PFSK-1 (cell line): ENCODE measurements around the gene COMT.

Source experiments
- FOXP2 ChIP-seq: optimal IDR thresholded peaks from 2 replicates; pipeline ENCODE3; 2011; ENCODE audit warnings: borderline replicate concordance, control low read depth, inconsistent platforms; ENCODE audit not compliant: insufficient read depth; ENCODE audit errors: extremely low read length, extremely low read depth
- POLR2AphosphoS5 ChIP-seq: IDR thresholded peaks from 2 replicates; pipeline ENCODE4 v1.6.1; 2012; ENCODE audit warnings: low read depth, mild to moderate bottlenecking, control low read depth, low read length, moderate library complexity
- SIN3A ChIP-seq: IDR thresholded peaks from 2 replicates; pipeline ENCODE4 v1.6.1; 2012; ENCODE audit warnings: mild to moderate bottlenecking, low read length, moderate library complexity, borderline replicate concordance; ENCODE audit not compliant: insufficient read depth
- TAF1 ChIP-seq: IDR thresholded peaks from 2 replicates; pipeline ENCODE4 v1.6.1; 2012; ENCODE audit warnings: low read length, control low read depth, borderline replicate concordance; ENCODE audit not compliant: insufficient read depth
- TF ChIP-seq, protein P1 (sequence below), 2 experiments: IDR thresholded peaks; 2 replicates each; pipeline versions ENCODE4 v1.6.1 to v1.8.0; 2011 to 2012; ENCODE audit warnings: low read depth in 2 of 2, low read length in 2 of 2, control low read depth in 1 of 2, inconsistent platforms in 1 of 2, mild to moderate bottlenecking in 1 of 2, moderate library complexity in 1 of 2; ENCODE audit not compliant: insufficient read depth in 1 of 2

COMT gene

DNA sequence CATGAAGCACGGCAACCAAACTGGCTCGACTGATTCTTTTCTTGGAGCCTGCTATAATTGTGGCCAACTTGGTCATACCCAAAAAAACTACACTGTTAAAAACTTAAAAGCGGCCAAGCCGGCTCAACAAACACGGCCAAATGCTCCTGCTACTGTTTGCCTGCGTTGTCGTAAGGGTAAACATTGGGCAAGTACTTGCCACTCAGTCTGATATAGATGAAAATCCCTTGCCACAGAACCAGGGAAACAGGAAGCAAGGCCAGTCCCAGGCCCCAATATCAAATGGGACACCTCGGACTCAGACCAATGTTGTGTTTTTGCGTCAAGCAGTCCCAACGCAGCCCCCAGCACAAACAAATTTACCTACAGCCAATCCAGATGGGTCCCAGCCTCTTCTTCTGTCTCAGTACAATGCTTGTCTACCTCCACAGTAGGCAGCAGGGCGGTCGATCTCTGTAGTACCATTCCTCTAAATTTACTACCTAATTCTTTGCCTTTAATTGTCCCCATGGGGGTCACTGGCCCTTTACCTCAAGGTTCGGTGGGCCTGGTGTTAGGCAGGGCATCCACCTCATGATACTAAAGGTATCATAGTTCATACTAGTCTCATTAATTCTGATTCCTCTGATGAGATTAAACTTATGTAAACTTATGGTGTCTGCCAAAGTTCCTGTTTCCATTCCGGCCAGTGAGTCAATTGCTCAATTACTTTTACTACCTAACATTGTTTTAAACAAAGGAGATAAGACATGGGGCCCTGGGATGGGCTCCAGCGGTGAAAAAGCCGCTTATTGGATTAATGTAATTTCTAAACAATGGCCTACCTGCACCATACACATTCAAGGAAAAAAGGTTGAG, 3.7 kb upstream of the COMT start:
- no peak for TF ChIP-seq SIN3A
- TF ChIP-seq POLR2AphosphoS5 = no peak
- TF ChIP-seq, protein P1, sequence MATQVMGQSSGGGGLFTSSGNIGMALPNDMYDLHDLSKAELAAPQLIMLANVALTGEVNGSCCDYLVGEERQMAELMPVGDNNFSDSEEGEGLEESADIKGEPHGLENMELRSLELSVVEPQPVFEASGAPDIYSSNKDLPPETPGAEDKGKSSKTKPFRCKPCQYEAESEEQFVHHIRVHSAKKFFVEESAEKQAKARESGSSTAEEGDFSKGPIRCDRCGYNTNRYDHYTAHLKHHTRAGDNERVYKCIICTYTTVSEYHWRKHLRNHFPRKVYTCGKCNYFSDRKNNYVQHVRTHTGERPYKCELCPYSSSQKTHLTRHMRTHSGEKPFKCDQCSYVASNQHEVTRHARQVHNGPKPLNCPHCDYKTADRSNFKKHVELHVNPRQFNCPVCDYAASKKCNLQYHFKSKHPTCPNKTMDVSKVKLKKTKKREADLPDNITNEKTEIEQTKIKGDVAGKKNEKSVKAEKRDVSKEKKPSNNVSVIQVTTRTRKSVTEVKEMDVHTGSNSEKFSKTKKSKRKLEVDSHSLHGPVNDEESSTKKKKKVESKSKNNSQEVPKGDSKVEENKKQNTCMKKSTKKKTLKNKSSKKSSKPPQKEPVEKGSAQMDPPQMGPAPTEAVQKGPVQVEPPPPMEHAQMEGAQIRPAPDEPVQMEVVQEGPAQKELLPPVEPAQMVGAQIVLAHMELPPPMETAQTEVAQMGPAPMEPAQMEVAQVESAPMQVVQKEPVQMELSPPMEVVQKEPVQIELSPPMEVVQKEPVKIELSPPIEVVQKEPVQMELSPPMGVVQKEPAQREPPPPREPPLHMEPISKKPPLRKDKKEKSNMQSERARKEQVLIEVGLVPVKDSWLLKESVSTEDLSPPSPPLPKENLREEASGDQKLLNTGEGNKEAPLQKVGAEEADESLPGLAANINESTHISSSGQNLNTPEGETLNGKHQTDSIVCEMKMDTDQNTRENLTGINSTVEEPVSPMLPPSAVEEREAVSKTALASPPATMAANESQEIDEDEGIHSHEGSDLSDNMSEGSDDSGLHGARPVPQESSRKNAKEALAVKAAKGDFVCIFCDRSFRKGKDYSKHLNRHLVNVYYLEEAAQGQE (IDR thresholded peaks at IDR 0.05; ENCODE audit: insufficient read depth in 1 of 2, low read depth in 2 of 2, low read length in 2 of 2) = no peak
- TF ChIP-seq TAF1 = no peak
- no peak for TF ChIP-seq FOXP2

DNA sequence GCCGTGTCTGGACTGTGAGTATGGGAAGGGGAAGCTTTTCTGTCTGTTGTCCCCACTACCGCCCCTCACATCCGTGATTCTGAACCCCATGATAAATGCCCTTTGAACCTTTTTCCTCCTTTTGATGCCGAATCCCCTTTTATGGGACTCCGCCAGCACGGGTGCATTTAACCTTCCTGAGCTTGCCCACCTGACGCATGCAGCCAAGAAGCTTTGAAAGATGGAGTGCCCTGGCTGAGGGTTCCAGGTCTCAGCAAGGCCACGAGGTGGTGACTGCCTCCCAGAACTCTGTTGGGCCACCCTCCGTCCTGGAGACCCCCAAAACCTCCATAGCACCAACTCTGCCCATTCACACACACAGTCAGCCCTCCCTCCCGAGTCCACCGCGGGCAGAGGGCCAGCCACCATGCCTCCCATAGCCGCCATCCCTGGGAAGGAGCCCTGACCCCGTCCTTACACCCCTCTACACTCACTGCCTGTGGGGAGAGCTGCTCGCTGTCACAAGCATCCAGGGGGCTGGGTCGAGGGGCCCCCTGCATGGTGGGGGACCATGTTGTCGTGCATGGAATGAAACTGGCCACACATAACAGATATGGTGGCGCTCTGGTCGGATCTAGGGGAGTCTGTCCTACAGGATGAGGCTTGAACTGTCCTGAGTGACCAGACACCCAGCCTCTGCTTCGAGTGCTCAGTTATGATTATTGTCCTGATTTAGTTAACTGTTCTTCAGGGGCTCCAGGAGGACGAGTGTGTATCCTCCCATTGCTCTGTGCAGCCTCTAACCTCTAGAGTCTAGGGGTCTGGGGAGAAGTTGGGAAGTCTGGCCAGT, 822 bp upstream of the COMT start:
- TF ChIP-seq FOXP2 (no peak), TAF1 (no peak), SIN3A (no peak), POLR2AphosphoS5 (no peak)
- TF ChIP-seq, protein P1 (IDR thresholded peaks at IDR 0.05; ENCODE audit: insufficient read depth in 1 of 2, low read depth in 2 of 2, low read length in 2 of 2) = no peak

DNA sequence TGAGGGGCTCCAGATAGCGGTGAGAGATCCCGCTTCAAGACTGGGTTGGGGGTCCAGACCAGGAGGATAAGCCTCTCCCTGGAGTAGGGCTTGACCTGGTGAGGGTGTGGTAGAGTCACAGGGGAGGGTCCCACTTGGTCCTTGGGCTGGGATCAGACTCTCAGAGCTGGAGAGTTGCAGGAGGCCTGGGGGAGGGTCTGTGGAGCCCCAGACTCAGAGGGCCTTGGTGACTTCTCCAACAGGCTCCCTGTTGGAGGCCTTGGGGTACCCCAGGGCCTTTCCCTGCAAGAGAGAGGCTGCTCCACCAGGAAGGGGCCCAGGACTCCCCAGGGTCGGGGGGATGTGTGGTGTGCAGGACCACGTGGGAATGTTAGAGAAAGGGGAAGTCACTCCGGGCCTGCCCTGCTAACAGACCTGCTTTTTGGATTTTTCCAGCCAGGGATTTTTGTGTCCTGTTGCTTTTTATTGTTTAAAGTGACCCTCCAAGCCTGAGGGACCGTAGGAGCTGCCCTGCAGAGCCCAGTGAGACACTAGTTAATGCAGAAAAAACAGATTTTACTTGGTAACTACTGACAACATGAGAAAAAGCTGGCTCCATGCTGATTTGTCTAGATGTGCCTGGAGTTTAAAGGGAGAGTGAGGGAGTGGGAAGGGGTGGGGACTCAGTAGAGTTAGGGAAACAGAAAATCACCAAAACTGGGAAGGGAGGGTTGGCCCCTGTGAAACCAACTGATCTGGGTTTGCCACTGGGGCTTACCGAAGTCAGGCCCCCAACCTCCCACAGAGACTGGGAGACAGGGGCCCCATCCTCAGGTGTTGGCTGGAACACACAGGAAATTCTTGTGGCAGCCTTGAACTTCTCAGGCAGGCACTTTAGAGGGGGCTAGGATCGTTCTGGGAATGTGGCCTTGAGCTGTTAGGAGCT, 847 bp downstream of the COMT start:
- TF ChIP-seq POLR2AphosphoS5 (no peak; the same call in 1 of the 2 replicates), SIN3A (no peak), FOXP2 (no peak), TAF1 (no peak)
- TF ChIP-seq, protein P1 (IDR thresholded peaks at IDR 0.05; ENCODE audit: insufficient read depth in 1 of 2, low read depth in 2 of 2, low read length in 2 of 2) = no peak

DNA sequence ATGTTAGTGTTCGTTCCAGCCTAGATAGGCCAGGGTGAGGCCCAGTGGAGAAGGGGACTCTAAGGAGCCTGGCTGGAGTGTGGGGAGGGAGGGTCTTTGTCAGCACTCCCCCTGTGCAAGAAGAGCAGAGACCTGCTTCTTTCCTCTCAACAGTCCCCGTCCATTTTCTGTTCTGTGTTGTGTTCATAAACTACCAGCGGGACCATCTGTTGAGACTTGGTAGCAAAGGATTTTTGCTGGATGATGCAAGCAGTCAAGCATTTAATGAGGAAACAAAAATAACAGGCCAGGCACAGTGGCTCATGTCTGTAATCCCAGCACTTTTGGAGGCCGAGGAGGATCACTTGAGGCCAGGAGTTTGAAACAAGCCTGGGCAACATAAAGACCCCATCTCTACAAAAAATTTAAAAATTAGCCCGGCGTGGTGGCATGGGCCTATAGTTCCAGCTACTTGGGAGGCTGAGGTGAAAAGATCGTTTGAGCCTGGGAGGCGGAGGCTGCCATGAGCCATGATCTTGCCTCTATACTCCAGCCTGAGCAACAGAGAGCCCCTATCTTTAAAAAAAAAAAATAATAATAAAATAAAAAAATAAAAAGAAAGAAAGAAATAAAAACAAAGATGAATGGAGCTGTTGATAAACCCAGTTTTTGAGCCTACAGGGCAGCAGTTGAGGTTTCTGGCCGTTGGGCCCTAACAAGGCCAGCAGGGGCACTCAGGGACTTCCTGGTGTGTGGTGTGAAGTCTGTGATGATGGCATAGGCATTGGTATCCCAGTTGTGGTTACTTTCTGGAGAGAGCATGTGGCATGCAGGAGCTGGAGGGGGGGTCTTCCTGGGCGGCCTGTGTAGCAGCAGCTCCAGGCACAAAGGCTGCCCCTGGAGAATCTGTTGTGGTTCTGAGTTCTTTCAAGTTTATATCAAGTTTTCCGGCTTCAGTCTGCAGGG, 1.8 kb downstream of the COMT start:
- no peak for TF ChIP-seq SIN3A
- TF ChIP-seq, protein P1 (IDR thresholded peaks at IDR 0.05; ENCODE audit: insufficient read depth in 1 of 2, low read depth in 2 of 2, low read length in 2 of 2) = no peak
- TF ChIP-seq POLR2AphosphoS5 = no peak
- TF ChIP-seq FOXP2 = no peak
- TF ChIP-seq TAF1 = no peak
